ENCODE results near the gene HIPK2. TPM values are rescaled to one million over a fixed set of nuclear protein-coding genes. Genes with fewer than 3 reads are reported as not detected.

The HIPK2 gene
- total and polyA plus RNA-seq, 2 donors (not counting 3 experiments of a cell fraction or from before 2014, with no cell fraction given) = 9.0 to 43.8 TPM

DNA sequence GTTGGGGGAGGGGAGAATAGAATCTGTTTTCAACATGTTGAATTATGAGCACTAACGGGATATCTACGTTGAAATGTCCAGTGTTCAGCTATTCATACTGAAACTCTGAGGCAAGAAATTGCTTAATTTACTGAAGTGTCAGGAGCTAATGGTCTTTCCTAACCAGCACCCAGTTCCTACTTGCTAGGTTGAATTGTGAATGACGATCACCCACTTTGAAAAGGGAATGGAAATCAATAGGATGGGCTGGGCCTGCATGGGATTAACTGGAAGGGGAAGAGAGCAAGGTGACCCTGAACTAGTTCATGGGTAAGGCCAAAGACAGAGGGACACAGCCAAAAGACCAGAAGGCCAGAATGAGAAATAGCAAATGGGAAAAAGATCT, 51.3 kb downstream of the HIPK2 start:
- peaks cover 37% of the 10 kb centered on the region for H3K4me1 ChIP-seq (ENCODE audit: control insufficient read depth, extremely low read depth, insufficient read depth, low read length)
- no peaks in the 10 kb centered on the region for H3K9me3 ChIP-seq (replicated peaks; ENCODE audit: control insufficient read depth, insufficient read depth, low read length)
- dilution Hi-C loops (cut with MboI; ENCODE audit: extremely low pct_ligation_motif_present, low sequenced_read_pairs) (no loop called here), intact Hi-C loops (cut with micrococcal nuclease) (no loop called here)
- no peak overlapping the region for H2AFZ ChIP-seq (ENCODE audit: low read depth, low read length)
- peaks cover 88% of the 10 kb centered on the region for H3K79me2 ChIP-seq (ENCODE audit: control insufficient read depth, insufficient read depth, low read length)
- no peak overlapping the region for H3K4me3 ChIP-seq (replicated peaks in 1 of 3; ENCODE audit: insufficient read depth in 1 of 3, low read depth in 1 of 3, low read length in 3 of 3)
- FAIRE-seq (no peak), DNase-seq (ENCODE audit: low read depth, low spot score) (no peak)
- ChIA-PET CTCF (no interaction called here), POLR2A (no interaction called here)
- H3K36me3 ChIP-seq (ENCODE audit: control insufficient read depth in 2 of 2, extremely low read depth in 1 of 2, insufficient read depth in 2 of 2, low read length in 2 of 2) = no peaks in the 10 kb centered on the region
- no peak for TF ChIP-seq JUN (IDR thresholded peaks at IDR 0.05; ENCODE audit: borderline replicate concordance, insufficient read depth, insufficient read length, low read depth)
- no peak for TF ChIP-seq EZH2 (IDR thresholded peaks at IDR 0.05; ENCODE audit: borderline replicate concordance, low read depth, low read length, severe bottlenecking)
- TF ChIP-seq, protein P1, sequence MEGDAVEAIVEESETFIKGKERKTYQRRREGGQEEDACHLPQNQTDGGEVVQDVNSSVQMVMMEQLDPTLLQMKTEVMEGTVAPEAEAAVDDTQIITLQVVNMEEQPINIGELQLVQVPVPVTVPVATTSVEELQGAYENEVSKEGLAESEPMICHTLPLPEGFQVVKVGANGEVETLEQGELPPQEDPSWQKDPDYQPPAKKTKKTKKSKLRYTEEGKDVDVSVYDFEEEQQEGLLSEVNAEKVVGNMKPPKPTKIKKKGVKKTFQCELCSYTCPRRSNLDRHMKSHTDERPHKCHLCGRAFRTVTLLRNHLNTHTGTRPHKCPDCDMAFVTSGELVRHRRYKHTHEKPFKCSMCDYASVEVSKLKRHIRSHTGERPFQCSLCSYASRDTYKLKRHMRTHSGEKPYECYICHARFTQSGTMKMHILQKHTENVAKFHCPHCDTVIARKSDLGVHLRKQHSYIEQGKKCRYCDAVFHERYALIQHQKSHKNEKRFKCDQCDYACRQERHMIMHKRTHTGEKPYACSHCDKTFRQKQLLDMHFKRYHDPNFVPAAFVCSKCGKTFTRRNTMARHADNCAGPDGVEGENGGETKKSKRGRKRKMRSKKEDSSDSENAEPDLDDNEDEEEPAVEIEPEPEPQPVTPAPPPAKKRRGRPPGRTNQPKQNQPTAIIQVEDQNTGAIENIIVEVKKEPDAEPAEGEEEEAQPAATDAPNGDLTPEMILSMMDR (IDR thresholded peaks at IDR 0.05; ENCODE audit: extremely low read depth in 1 of 2, insufficient read depth in 1 of 2, low read depth in 1 of 2, low read length in 2 of 2) = no peak
- H3K4me2 ChIP-seq (ENCODE audit: insufficient read depth, low read length) = no peak overlapping the region
- no peak overlapping the region for H3K27ac ChIP-seq (ENCODE audit: insufficient read depth, low read depth, low read length)
- H3K9me1 ChIP-seq (replicated peaks; ENCODE audit: control insufficient read depth, extremely low read depth, insufficient read depth, low read length) = no peaks in the 10 kb centered on the region
- no TSS peak for BruUV-seq (replicated peaks)
- no peaks in the 10 kb centered on the region for H3K27me3 ChIP-seq (ENCODE audit: control insufficient read depth in 2 of 2, insufficient read depth in 2 of 2, low read length in 2 of 2)
- no peak overlapping the region for H3K9ac ChIP-seq (replicated peaks; ENCODE audit: extremely low read depth, insufficient read depth, low read length)
- H4K20me1 ChIP-seq (replicated peaks; ENCODE audit: control insufficient read depth, extremely low read depth, insufficient read depth, low read length) = no peaks in the 10 kb centered on the region

- CTCF ChIA-PET = interaction anchor here (1.4 to 2.2 kb wide), 4 partner anchors 12 to 124 kb away, joined by 3 to 10 read pairs (median 4); no protein-coding TSS in a partner anchor
These were observed 51.8 kb downstream of the HIPK2 start for GRCh38 chr7:139725858-139726484.

More at GRCh38 chr7:139725858-139726484, 51.8 kb downstream of the HIPK2 start:
- H3K27me3 ChIP-seq (ENCODE audit: control insufficient read depth in 2 of 2, insufficient read depth in 2 of 2, low read length in 2 of 2) = no peaks in the 10 kb centered on the region
- no peak for FAIRE-seq
- no peak overlapping the region for H3K4me2 ChIP-seq (ENCODE audit: insufficient read depth, low read length)
- no peaks in the 10 kb centered on the region for H3K9me1 ChIP-seq (replicated peaks; ENCODE audit: control insufficient read depth, extremely low read depth, insufficient read depth, low read length)
- H3K9ac ChIP-seq (replicated peaks; ENCODE audit: extremely low read depth, insufficient read depth, low read length) = no peak overlapping the region
- no peak overlapping the region for H2AFZ ChIP-seq (ENCODE audit: low read depth, low read length)
- POLR2A ChIA-PET = no interaction called here
- dilution Hi-C loops (cut with MboI; ENCODE audit: extremely low pct_ligation_motif_present, low sequenced_read_pairs) = no loop called here
- peaks cover 37% of the 10 kb centered on the region for H3K4me1 ChIP-seq (ENCODE audit: control insufficient read depth, extremely low read depth, insufficient read depth, low read length)
- H3K4me3 ChIP-seq (replicated peaks in 1 of 3; ENCODE audit: insufficient read depth in 1 of 3, low read depth in 1 of 3, low read length in 3 of 3) = no peak overlapping the region
- H3K36me3 ChIP-seq (ENCODE audit: control insufficient read depth in 2 of 2, extremely low read depth in 1 of 2, insufficient read depth in 2 of 2, low read length in 2 of 2) = no peaks in the 10 kb centered on the region
- TF ChIP-seq GATA2 (IDR thresholded peaks at IDR 0.05; ENCODE audit: insufficient read depth, insufficient read length, low read depth, low read length) = no peak
- TF ChIP-seq POLR2AphosphoS5 (IDR thresholded peaks at IDR 0.05; ENCODE audit: insufficient read depth, low read depth, low read length) = no peak
- TF ChIP-seq FOS (IDR thresholded peaks at IDR 0.05; ENCODE audit: borderline replicate concordance, insufficient read depth, low read length) = no peak
- no peak for TF ChIP-seq EZH2 (IDR thresholded peaks at IDR 0.05; ENCODE audit: borderline replicate concordance, low read depth, low read length, severe bottlenecking)
- no peak for TF ChIP-seq POLR2A (IDR thresholded peaks at IDR 0.05; ENCODE audit: low read depth, low read length)
- TF ChIP-seq, protein P1 (IDR thresholded peaks at IDR 0.05; ENCODE audit: extremely low read depth in 1 of 2, insufficient read depth in 1 of 2, low read depth in 1 of 2, low read length in 2 of 2) = no peak
- TF ChIP-seq, protein P2, sequence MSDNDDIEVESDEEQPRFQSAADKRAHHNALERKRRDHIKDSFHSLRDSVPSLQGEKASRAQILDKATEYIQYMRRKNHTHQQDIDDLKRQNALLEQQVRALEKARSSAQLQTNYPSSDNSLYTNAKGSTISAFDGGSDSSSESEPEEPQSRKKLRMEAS (IDR thresholded peaks at IDR 0.05; ENCODE audit: insufficient read depth, insufficient read length) = no peak
- no peak for TF ChIP-seq MYC (IDR thresholded peaks at IDR 0.05; ENCODE audit: low read depth, low read length)
- no peak for TF ChIP-seq JUN (IDR thresholded peaks at IDR 0.05; ENCODE audit: borderline replicate concordance, insufficient read depth, insufficient read length, low read depth)
- no peaks in the 10 kb centered on the region for H3K9me3 ChIP-seq (replicated peaks; ENCODE audit: control insufficient read depth, insufficient read depth, low read length)
- no peak for DNase-seq (ENCODE audit: low read depth, low spot score)
- intact Hi-C loops (cut with micrococcal nuclease) = no loop called here
- H3K79me2 ChIP-seq (ENCODE audit: control insufficient read depth, insufficient read depth, low read length) = peaks cover 83% of the 10 kb centered on the region
- no peaks in the 10 kb centered on the region for H4K20me1 ChIP-seq (replicated peaks; ENCODE audit: control insufficient read depth, extremely low read depth, insufficient read depth, low read length)
- BruUV-seq (replicated peaks) = no TSS peak
- no peak overlapping the region for H3K27ac ChIP-seq (ENCODE audit: insufficient read depth, low read depth, low read length)

Measured in endothelial cell of umbilical vein (primary cell).